ENCODE results near the gene DNAJC16.
A peak's percentile ranks its signal among the peaks of the same experiment; 100 is the strongest.
"Not testable (repeated sequence)": the region's sequence is repeated elsewhere in the genome, so short reads cannot be mapped to it uniquely, and the experiment has no call there.

The DNAJC16 gene

GRCh38 chr1:15526490-15527339, at the start of gene DNAJC16:
Gene DNAJC16, plus strand, starts transcription at chr1:15526848. Its CDS starts 2,258 bp downstream, at chr1:15529106.
- DNase-seq = peak; percentile 98

GRCh38 chr1:15476927-15477326, 49.7 kb upstream of the DNAJC16 start:
- DNase-seq = no peak

DNA sequence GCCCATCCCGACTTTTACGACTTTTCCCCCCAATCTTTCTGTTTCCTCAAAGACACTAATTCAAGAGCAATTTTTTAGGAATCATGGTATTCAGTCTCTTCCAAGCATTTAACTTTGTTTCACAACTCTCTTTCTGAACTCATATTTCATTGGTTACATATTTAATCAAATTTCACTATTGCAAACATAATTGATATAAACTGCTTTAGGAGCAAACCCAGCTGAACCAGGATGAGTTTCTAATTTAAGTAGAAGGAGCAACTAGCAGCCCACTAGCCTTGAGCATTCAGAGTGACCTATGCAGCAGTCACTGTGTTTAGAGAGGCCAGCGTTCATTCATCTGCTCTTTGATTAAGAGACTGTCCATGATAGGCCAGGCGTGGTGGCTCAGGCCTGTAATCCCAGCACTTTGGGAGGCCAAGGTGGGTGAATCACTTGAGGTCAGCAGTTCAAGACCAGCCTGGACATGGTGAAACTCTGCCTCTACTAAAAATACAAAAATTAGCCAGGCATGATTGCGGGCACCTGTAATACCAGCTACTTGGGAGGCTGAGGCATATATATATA, 48.9 kb upstream of the DNAJC16 start:
- DNase-seq = no peak

GRCh38 chr1:15479654-15480347, 46.8 kb upstream of the DNAJC16 start:
- DNase-seq = no peak

GRCh38 chr1:15482455-15482854, 44.2 kb upstream of the DNAJC16 start:
- not testable (repeated sequence) for DNase-seq

DNA sequence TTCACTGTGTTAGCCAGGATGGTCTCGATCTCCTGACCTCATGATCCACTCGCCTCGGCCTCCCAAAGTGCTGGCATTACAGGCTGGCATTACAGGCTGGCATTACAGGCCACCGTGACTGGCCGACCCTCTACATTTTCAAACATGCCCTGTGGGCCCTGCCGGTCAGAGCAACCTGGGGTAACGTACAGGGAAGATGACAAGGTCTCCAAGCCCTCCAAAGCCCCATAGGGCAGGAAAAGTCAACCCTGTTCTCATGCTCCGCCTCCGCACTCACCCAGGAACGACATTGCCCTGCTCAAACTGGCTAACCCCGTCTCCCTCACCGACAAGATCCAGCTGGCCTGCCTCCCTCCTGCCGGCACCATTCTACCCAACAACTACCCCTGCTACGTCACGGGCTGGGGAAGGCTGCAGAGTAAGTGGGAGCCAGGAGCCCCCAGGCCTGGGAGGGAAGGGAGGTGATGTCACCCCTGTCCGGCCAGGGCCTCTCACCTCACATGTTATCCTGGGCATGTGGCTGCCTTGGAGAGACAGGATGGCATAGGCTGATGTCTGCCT, 43.6 kb upstream of the DNAJC16 start:
- DNase-seq = not testable (repeated sequence)

GRCh38 chr1:15483971-15484370, 42.7 kb upstream of the DNAJC16 start:
- no peak for DNase-seq

DNA sequence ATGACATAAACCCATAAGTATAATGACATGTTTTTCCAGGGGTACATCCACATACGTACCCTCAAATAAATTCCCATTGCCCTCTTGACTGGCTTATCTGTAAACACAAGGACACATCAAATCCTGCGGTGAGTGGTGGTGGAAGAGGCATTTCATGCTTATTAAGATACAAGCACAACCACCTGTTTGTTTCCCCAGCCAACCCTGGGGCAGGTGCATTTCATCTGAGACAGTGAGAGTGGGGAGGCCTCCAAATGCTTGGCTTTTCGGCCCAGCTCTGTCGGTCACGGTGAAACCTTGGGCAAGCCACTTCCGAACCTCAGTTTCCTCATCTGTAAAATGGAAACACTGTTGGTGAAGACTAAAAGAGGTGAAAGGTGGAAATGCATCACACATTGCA, 42.2 kb upstream of the DNAJC16 start:
- not testable (repeated sequence) for DNase-seq

- DNase-seq = no peak
Measured at GRCh38 chr1:15485636-15486035, 41.0 kb upstream of the DNAJC16 start.

DNA sequence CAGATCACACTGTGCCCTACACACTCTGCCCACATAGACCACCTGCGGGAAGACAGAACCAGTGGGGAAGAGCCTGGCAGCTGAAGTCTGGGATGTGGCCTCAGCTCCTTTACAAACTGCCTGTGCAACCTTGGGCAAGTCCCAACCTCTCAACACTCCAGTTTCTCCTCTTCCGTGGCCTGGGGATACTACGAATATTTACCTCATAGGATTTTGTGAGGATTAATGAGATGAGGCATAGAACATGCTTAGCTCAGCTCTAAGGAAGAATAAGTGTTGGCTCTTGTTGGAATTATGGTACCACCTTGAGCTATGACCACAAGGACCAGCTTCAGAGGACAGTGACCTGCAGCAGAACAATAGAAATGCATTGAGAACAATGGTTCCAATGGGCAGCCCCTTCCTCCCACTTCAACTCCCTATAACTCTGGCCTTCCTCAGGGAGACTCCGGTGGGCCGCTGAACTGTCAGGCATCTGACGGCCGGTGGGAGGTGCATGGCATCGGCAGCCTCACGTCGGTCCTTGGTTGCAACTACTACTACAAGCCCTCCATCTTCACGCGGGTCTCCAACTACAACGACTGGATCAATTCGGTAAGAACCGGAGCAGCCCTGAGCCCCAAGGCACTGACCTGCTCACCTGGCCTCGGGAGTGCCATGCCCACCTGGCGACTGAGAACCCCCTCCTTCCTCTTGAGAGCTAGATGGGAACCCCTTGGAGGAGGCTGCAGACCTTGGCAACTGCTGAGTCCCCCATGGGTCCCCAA, 39.6 kb upstream of the DNAJC16 start:
- not testable (repeated sequence) for DNase-seq

GRCh38 chr1:15488371-15488770, 38.3 kb upstream of the DNAJC16 start:
- DNase-seq = no peak

DNA sequence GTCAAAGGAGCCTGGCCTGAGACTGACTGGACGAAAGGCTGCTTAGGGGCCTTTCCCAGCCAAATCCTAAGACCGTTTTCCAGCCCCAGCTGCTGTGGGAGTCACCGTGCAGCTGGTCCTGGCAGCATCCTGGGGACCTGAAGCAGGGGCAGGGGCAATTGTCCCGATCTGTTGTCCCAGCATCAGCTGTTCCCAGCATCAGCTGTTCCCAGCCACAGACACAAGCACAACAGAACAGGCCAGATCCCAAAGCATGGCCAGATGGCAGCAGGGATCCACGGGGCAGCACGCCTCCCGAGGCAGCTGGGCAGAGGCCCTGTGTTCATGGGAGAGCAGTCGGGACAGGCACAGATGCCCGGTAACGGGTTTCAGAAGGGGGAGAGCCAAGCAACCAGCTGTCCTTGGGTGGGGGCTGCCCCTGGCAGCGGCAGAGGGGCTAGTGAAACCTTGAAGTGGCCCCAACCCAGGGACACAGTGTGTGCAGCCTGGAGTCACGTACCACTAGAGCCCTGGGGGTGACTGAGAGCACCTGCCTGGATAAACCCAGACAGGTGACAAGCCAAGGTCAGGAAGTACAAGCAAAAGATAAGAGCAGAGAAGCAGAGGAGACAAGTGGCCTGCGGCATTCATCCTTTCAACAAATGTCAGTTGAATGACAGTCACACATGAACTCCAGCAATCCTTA, 37.5 kb upstream of the DNAJC16 start:
- DNase-seq = no peak

- not testable (repeated sequence) for DNase-seq
Measured at GRCh38 chr1:15491010-15491409, 35.6 kb upstream of the DNAJC16 start.

DNA sequence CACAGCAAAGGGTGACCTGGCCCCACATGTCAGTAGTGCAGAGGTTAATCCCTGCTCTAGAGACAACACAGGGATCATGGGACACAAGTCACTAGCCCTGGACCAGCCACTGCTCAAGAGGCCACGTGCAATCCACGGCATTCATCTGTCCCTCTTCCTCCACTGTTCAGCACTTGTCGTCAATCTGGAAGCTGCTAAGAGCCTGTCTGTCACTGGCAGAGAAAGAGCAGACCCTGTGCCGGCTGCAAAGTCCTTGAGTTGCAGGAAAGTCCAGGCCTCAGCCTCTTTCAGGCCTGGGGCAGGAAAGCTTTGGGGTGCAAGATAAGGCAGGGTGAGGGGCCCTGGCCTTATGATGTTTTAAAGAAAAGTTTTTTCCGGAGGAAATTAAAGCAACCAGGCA, 34.1 kb upstream of the DNAJC16 start:
- DNase-seq = no peak

DNA sequence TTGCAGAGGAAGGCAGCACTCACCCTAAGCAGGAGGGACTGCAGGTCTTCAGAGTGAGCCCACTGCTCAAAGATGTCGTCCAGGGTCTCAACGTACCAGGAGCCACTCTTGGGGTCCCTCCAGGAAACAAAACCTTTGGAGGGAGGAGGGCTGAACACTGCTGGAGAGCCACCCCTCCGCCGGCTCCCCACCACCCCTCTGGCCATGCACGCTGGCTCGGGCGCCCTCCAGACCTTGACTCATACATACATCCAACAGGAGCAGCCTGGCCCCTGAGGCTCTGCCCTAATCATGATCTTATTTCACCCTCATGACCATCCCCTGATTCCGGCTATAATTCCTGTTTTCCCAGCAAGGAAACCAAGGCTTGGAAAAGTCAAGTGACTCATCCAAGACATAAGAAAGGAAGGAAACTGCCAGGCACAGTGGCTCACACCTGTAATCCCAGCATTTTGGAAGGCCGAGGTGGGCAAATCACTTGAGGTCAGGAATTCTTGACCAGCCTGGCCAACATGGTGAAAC, 32.7 kb upstream of the DNAJC16 start:
- no peak for DNase-seq

GRCh38 chr1:15500184-15501178, 26.2 kb upstream of the DNAJC16 start:
- DNase-seq = no peak

DNA sequence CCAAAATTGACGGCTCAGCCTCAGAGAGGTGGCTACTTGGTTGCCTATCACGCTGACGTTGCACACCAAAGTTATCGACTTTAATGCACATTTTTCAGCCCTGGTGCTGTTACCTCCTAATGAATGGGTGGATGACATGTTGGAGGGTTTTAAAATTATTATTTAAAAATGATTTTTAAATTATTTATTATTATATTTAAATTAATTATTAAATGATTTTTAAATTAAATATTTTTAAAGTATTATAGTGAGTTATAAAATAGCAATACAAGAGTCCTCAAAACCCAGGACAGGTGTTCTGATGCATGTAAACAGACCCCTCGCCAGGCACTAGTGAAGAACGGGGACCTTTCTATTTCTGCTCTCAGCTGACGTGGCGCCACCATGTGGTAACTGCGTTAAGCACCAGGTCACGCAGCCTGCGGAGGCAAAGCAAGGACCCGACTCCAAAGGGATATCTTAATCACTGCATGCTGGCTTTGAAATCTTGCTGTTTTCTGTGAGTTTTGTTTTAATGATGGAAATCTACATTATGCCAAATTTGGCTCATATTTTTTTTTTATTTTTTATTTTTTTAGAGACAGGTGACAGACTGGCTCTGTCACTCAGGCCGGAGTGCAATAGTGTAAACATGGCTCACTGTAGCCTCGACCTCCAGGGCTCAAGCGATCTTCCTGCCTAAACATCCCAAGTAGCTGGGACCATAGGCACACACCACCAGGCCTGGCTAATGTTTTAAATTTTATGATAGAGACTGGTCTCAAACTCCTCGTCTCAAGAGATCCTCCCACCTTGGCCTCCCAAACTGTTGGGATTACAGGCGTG, 25.2 kb upstream of the DNAJC16 start:
- peak; percentile 44 for DNase-seq

- no peak for DNase-seq
Measured at GRCh38 chr1:15504436-15504835, 22.2 kb upstream of the DNAJC16 start.

DNA sequence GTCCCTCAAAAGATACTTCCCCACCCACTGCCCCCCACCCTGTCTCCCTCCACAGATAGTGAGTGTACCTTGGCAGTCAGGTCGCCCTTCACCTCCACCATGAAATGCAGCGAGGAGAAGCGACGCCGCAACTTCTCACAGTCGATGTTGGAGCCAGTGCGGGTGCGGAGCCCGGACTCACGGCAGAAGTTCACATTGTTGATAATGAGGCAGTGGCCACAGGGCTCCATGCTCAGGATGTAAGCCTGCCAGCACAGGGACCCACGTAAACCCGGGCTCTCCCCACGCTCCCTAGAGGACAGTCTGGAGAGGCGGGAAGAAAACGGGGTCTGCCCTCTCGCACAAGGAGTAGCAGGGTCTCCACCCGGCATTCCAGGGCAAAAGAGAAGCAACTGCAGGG, 19.8 kb upstream of the DNAJC16 start:
- no peak for DNase-seq

- DNase-seq = no peak
Measured at GRCh38 chr1:15507278-15507677, 19.4 kb upstream of the DNAJC16 start.

Measured in stimulated activated CD4-positive, alpha-beta T cell treated with anti-CD3 and anti-CD28 coated beads, Interleukin-4, amount 100 ng/mL, for 24 hours (primary cell).